Measurements from ENCODE around the gene CDT1. TPM values are rescaled to one million over a fixed set of nuclear protein-coding genes. Genes with fewer than 3 reads are reported as not detected.

The CDT1 gene
- total RNA-seq, 1 experiment from 2014 or later, result 43.0 TPM

GRCh38 chr16:88800277-88800592, 3.4 kb upstream of the CDT1 start:
- ChIA-PET POLR2A (ENCODE audit: unreplicated experiment) (interaction anchor here (0.6 kb wide), 1 partner anchor 12 kb away, joined by 4 read pairs; no protein-coding TSS in a partner anchor), CTCF (no interaction called here)
- no peaks in the 10 kb centered on the region for H3F3A ChIP-seq (ENCODE audit: low read length, unreplicated experiment)
- H3K9me3 ChIP-seq (ENCODE audit: low read length), result no peaks in the 10 kb centered on the region
- peaks cover 4% of the 10 kb centered on the region; the same call in 1 of the 2 replicates for H4K20me1 ChIP-seq (ENCODE audit: low read length)
- TF ChIP-seq, protein P1, sequence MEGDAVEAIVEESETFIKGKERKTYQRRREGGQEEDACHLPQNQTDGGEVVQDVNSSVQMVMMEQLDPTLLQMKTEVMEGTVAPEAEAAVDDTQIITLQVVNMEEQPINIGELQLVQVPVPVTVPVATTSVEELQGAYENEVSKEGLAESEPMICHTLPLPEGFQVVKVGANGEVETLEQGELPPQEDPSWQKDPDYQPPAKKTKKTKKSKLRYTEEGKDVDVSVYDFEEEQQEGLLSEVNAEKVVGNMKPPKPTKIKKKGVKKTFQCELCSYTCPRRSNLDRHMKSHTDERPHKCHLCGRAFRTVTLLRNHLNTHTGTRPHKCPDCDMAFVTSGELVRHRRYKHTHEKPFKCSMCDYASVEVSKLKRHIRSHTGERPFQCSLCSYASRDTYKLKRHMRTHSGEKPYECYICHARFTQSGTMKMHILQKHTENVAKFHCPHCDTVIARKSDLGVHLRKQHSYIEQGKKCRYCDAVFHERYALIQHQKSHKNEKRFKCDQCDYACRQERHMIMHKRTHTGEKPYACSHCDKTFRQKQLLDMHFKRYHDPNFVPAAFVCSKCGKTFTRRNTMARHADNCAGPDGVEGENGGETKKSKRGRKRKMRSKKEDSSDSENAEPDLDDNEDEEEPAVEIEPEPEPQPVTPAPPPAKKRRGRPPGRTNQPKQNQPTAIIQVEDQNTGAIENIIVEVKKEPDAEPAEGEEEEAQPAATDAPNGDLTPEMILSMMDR (conservative IDR thresholded peaks at IDR 0.05; ENCODE audit: low read depth, low read length), result no peak
- TF ChIP-seq EZH2phosphoT487 (IDR thresholded peaks at IDR 0.05; ENCODE audit: borderline replicate concordance, low read length) (no peak), EZH2 (IDR thresholded peaks at IDR 0.05; ENCODE audit: low read length, unreplicated experiment) (no peak)
- H3K79me2 ChIP-seq (ENCODE audit: low read length), result peaks cover 17% of the 10 kb centered on the region
- no peaks in the 10 kb centered on the region for H3K27me3 ChIP-seq (ENCODE audit: low read length)
- no peak overlapping the region for H3K27ac ChIP-seq (ENCODE audit: low read length)
- DNase-seq (no peak), ATAC-seq (no peak)
- H3K9me2 ChIP-seq (replicated peaks; ENCODE audit: low read length), result no peaks in the 10 kb centered on the region
- H3K36me3 ChIP-seq (ENCODE audit: low read depth, low read length), result no peaks in the 10 kb centered on the region
- no peak overlapping the region for H3K4me3 ChIP-seq (ENCODE audit: low read length)
- intact Hi-C loops (cut with micrococcal nuclease), result no loop called here
- BruUV-seq (replicated peaks), result no TSS peak
- peaks cover 5% of the 10 kb centered on the region; the same call in 1 of the 2 replicates for H3K4me1 ChIP-seq (ENCODE audit: insufficient read depth, low read length)
- H3K4me2 ChIP-seq (ENCODE audit: low read length), result no peak overlapping the region
- H3K9ac ChIP-seq (ENCODE audit: low read length), result no peak overlapping the region
- H2AFZ ChIP-seq (ENCODE audit: low read length), result no peak overlapping the region

GRCh38 chr16:88804173-88804551, 573 bp downstream of the CDT1 start:
- CTCF ChIA-PET, result no interaction called here
- BruUV-seq (replicated peaks), result no TSS peak
- peak overlapping the region; percentile 90 for H3K9ac ChIP-seq (ENCODE audit: low read length)

More at GRCh38 chr16:88804173-88804551, 573 bp downstream of the CDT1 start:
- DNase-seq (no peak), ATAC-seq (no peak)
- no peaks in the 10 kb centered on the region for H3K9me3 ChIP-seq (ENCODE audit: low read length)
- no peaks in the 10 kb centered on the region for H3K9me2 ChIP-seq (replicated peaks; ENCODE audit: low read length)
- H3K4me2 ChIP-seq (ENCODE audit: low read length), result peak overlapping the region; percentile 95
- no peaks in the 10 kb centered on the region for H3K27me3 ChIP-seq (ENCODE audit: low read length)
- H3K36me3 ChIP-seq (ENCODE audit: low read depth, low read length), result peaks cover 12% of the 10 kb centered on the region; the same call in 1 of the 2 replicates
- no peak overlapping the region for H2AFZ ChIP-seq (ENCODE audit: low read length)
- intact Hi-C loops (cut with micrococcal nuclease), result no loop called here
- H3K4me1 ChIP-seq (ENCODE audit: insufficient read depth, low read length), result peaks cover 7% of the 10 kb centered on the region; the same call in 1 of the 2 replicates
- TF ChIP-seq EZH2phosphoT487 (IDR thresholded peaks at IDR 0.05; ENCODE audit: borderline replicate concordance, low read length) (no peak), EZH2 (IDR thresholded peaks at IDR 0.05; ENCODE audit: low read length, unreplicated experiment) (no peak)
- TF ChIP-seq, protein P1 (conservative IDR thresholded peaks at IDR 0.05; ENCODE audit: low read depth, low read length), result no peak
- POLR2A ChIA-PET (ENCODE audit: unreplicated experiment), result no interaction called here
- H3K4me3 ChIP-seq (ENCODE audit: low read length), result peak overlapping the region; percentile 82
- H3K79me2 ChIP-seq (ENCODE audit: low read length), result peaks cover 28% of the 10 kb centered on the region
- H3K27ac ChIP-seq (ENCODE audit: low read length), result peak overlapping the region; percentile 20; the same call in 1 of the 2 replicates
- H3F3A ChIP-seq (ENCODE audit: low read length, unreplicated experiment), result no peaks in the 10 kb centered on the region
- peaks cover 8% of the 10 kb centered on the region; the same call in 1 of the 2 replicates for H4K20me1 ChIP-seq (ENCODE audit: low read length)

Data from PC-3 (cell line).